PFSK-1 (cell line): ENCODE measurements around the gene GRAMD1A.

ENCODE experiments used
- POLR2AphosphoS5 ChIP-seq: IDR thresholded peaks from 2 replicates; pipeline ENCODE4 v1.6.1; 2012; ENCODE audit warnings: low read depth, mild to moderate bottlenecking, control low read depth, low read length, moderate library complexity
- REST ChIP-seq, 2 experiments: IDR thresholded peaks; 2 replicates each; pipeline versions ENCODE4 v1.6.1 to v1.8.0; 2011 to 2012; ENCODE audit warnings: low read depth in 2 of 2, low read length in 2 of 2, control low read depth in 1 of 2, inconsistent platforms in 1 of 2, mild to moderate bottlenecking in 1 of 2, moderate library complexity in 1 of 2; ENCODE audit not compliant: insufficient read depth in 1 of 2
- SIN3A ChIP-seq: IDR thresholded peaks from 2 replicates; pipeline ENCODE4 v1.6.1; 2012; ENCODE audit warnings: mild to moderate bottlenecking, low read length, moderate library complexity, borderline replicate concordance; ENCODE audit not compliant: insufficient read depth

GRCh38 chr19:35055715-35056179, 55.6 kb downstream of the GRAMD1A start:
- no peak for TF ChIP-seq POLR2AphosphoS5
- no peak for TF ChIP-seq REST (IDR thresholded peaks at IDR 0.05; ENCODE audit: insufficient read depth in 1 of 2, low read depth in 2 of 2, low read length in 2 of 2)
- no peak for TF ChIP-seq SIN3A
